Lung (tissue), 12 donors: ENCODE measurements around the gene ETS2. TPM values are rescaled to one million over a fixed set of nuclear protein-coding genes. Genes with fewer than 3 reads are reported as not detected.

Experiments used
- ATAC-seq: fragments of 200-7000 bp; cut with Tn5 transposase; one replicate; pipeline ENCODE4 v1.9.1; 2020; ENCODE audit warnings: moderate number of reproducible peaks; ENCODE audit not compliant: insufficient read depth, low FRiP score
- DNase-seq, 3 donors: peaks; one replicate each; pipeline ENCODE4 v3.0.0-alpha.2; 2013 to 2017
- H3K27ac ChIP-seq, 2 donors: one replicate each; pipeline ENCODE4 v1.5.1; 2013; ENCODE audit warnings: mild to moderate bottlenecking in 2 of 2, moderate library complexity in 2 of 2, control low read depth in 1 of 2, inconsistent platforms in 1 of 2, low read depth in 1 of 2, low read length in 1 of 2
- H3K27me3 ChIP-seq, 3 donors: one replicate each; pipeline ENCODE4 v1.5.1; 2013; ENCODE audit warnings: low read length in 2 of 3; ENCODE audit not compliant: control insufficient read depth in 3 of 3, insufficient read depth in 3 of 3
- H3K36me3 ChIP-seq, 4 donors: one replicate each; pipeline ENCODE4 v1.5.1; 2013; ENCODE audit warnings: low read length in 4 of 4, mild to moderate bottlenecking in 1 of 4, moderate library complexity in 1 of 4; ENCODE audit not compliant: control insufficient read depth in 4 of 4, insufficient read depth in 4 of 4
- H3K4me1 ChIP-seq, 5 donors: one replicate each; pipeline ENCODE4 v1.5.1; 2013; ENCODE audit warnings: low read length in 5 of 5, mild to moderate bottlenecking in 2 of 5, moderate library complexity in 1 of 5; ENCODE audit not compliant: control insufficient read depth in 5 of 5, insufficient read depth in 5 of 5
- H3K4me3 ChIP-seq: one replicate; pipeline ENCODE4 v1.5.1; 2013; ENCODE audit warnings: mild to moderate bottlenecking, control low read depth, moderate library complexity
- H3K9ac ChIP-seq, 2 donors: one replicate each; pipeline ENCODE4 v1.5.1; 2013; ENCODE audit warnings: low read length in 2 of 2, control low read depth in 1 of 2; ENCODE audit not compliant: insufficient read depth in 1 of 2
- H3K9me3 ChIP-seq, 4 donors: one replicate each; pipeline ENCODE4 v1.5.1; 2013; ENCODE audit warnings: low read length in 3 of 4, mild to moderate bottlenecking in 1 of 4, moderate library complexity in 1 of 4; ENCODE audit not compliant: control insufficient read depth in 4 of 4, insufficient read depth in 3 of 4
- CTCF ChIP-seq: IDR thresholded peaks from 2 replicates; pipeline ENCODE4 v1.5.1; 2012; ENCODE audit warnings: mild to moderate bottlenecking; ENCODE audit errors: control extremely low read depth, extremely low read depth
- WGBS, 2 donors: extraction: QIAGEN DNeasy Blood & Tissue Kit; methylation state at CpG; one replicate each; pipeline ENCODE4 v1.1.7; 2013; 5-methylcytosine and 5-hydroxymethylcytosine counted together
- polyA plus RNA-seq, 2 donors: library from polyadenylated mRNA; stranded (reverse); fragments of 200-250 nt; gene quantifications; one replicate each; pipeline ENCODE4 v1.2.1, GENCODE V29; 2013
- total RNA-seq, 2 donors: library from RNA; depleted of rRNA in 1 of 2; stranded (reverse); fragments of >200 nt in 1 of 2; gene quantifications; one replicate each; pipeline ENCODE4 v1.2.1, GENCODE V29; 2014 to 2021
- donor health status: control.
- donor health status: control.
- donor health status: Bipolar disorder and iron deficiency.
- donor health status: healthy.
- donor health status: DM: yes; HTN: yes; CAD: no.

ETS2 gene
- total and polyA plus RNA-seq, 4 donors: 64.7 to 186 (median 158) TPM

- no peaks in the 10 kb centered on the region for H3K27me3 ChIP-seq
- no peak overlapping the region for H3K27ac ChIP-seq
- WGBS, 2 donors: 60 to 62% methylated on average over 4 of the region's 4 CpGs
- no peak for TF ChIP-seq CTCF
- no peaks in the 10 kb centered on the region for H3K36me3 ChIP-seq
- peaks cover 0 to 27% (median 7%) of the 10 kb centered on the region in 5 donors for H3K4me1 ChIP-seq
- DNase-seq (peak in 1 of 3 donors; percentile 26), ATAC-seq (no peak)
- no peak overlapping the region for H3K9ac ChIP-seq
- H3K9me3 ChIP-seq: peaks cover 0 to 2% (median 0%) of the 10 kb centered on the region in 4 donors
- H3K4me3 ChIP-seq: no peak overlapping the region
Observed at GRCh38 chr21:38761531-38761930, 44.2 kb upstream of the ETS2 start.

- no peak overlapping the region for H3K4me3 ChIP-seq
- peaks cover 0 to 26% (median 3%) of the 10 kb centered on the region in 5 donors for H3K4me1 ChIP-seq
- no peaks in the 10 kb centered on the region for H3K27me3 ChIP-seq
- no peak overlapping the region for H3K27ac ChIP-seq
- H3K9me3 ChIP-seq: peaks cover 0 to 2% (median 0%) of the 10 kb centered on the region in 4 donors
- no peaks in the 10 kb centered on the region for H3K36me3 ChIP-seq
- DNase-seq (no peak), ATAC-seq (no peak)
- H3K9ac ChIP-seq: no peak overlapping the region
- WGBS, 2 donors: 76 to 82% methylated on average over 6 of the region's 6 CpGs
- TF ChIP-seq CTCF: no peak
Observed at GRCh38 chr21:38765056-38765455, 40.7 kb upstream of the ETS2 start.

GRCh38 chr21:38766987-38767722, 38.6 kb upstream of the ETS2 start:
- TF ChIP-seq CTCF: no peak
- Histone ChIP-seq H3K27me3 (no peaks in the 10 kb centered on the region), H3K27ac (peak overlapping the region in 1 of 2 donors; percentile 54), H3K9me3 (peaks cover 0 to 2% (median 0%) of the 10 kb centered on the region in 4 donors), H3K4me3 (no peak overlapping the region), H3K4me1 (peaks cover 0 to 17% (median 2%) of the 10 kb centered on the region in 5 donors), H3K9ac (no peak overlapping the region), H3K36me3 (no peaks in the 10 kb centered on the region)
- ATAC-seq (no peak), DNase-seq (no peak)
- 17 to 23% methylated on average over 13 of the region's 13 CpGs for WGBS, 2 donors
